Natural killer cell (primary cell): ENCODE measurements around the gene STYXL1. TPM values are rescaled to one million over a fixed set of nuclear protein-coding genes. Genes with fewer than 3 reads are reported as not detected.

Experiments used
- ATAC-seq, 3 donors: fragments of 150-1000 bp in 2 of 3; fragments of 200-7000 bp in 1 of 3; cut with Tn5 transposase; 1 replicate in 1 of 3; 2 replicates in 2 of 3; pipeline ENCODE4 v1.10.0; 2021; ENCODE audit warnings: mild to moderate bottlenecking in 2 of 3, moderate library complexity in 2 of 3
- DNase-seq, 2 donors: peaks; one replicate each; pipeline versions ENCODE4 v3.0.0 to v3.0.0-alpha.2; 2013 to 2021; ENCODE audit warnings: mixed read lengths in 1 of 2
- H3K27ac ChIP-seq: one replicate; pipeline ENCODE4 v1.5.1; 2013; ENCODE audit warnings: mild to moderate bottlenecking, low read length
- H3K27me3 ChIP-seq: one replicate; pipeline ENCODE4 v1.6.1; 2013; ENCODE audit warnings: low read length; ENCODE audit not compliant: control insufficient read depth, insufficient read depth
- H3K36me3 ChIP-seq: one replicate; pipeline ENCODE4 v1.6.1; 2013; ENCODE audit warnings: low read length; ENCODE audit not compliant: control insufficient read depth, insufficient read depth
- H3K4me1 ChIP-seq: one replicate; pipeline ENCODE4 v1.6.1; 2013; ENCODE audit warnings: low read length; ENCODE audit not compliant: control insufficient read depth, insufficient read depth
- H3K4me3 ChIP-seq: one replicate; pipeline ENCODE4 v1.5.1; 2013; ENCODE audit warnings: low read length
- H3K9me3 ChIP-seq: one replicate; pipeline ENCODE4 v1.6.1; 2013; ENCODE audit warnings: low read length; ENCODE audit not compliant: control insufficient read depth, insufficient read depth
- H3K27ac Mint-ChIP-seq, 2 donors: one replicate each; pipeline ENCODE4 v1.8.0; 2022; ENCODE audit warnings: mild to moderate bottlenecking in 2 of 2, mixed read lengths in 2 of 2, moderate library complexity in 1 of 2
- H3K27me3 Mint-ChIP-seq, 2 donors: one replicate each; pipeline ENCODE4 v1.8.0; 2022; ENCODE audit warnings: low read depth in 2 of 2, mixed read lengths in 2 of 2
- H3K36me3 Mint-ChIP-seq: one replicate; pipeline ENCODE4 v1.8.0; 2022; ENCODE audit warnings: mixed read lengths
- H3K4me1 Mint-ChIP-seq, 2 donors: one replicate each; pipeline ENCODE4 v1.8.0; 2022; ENCODE audit warnings: mixed read lengths in 2 of 2
- H3K4me3 Mint-ChIP-seq: one replicate; pipeline ENCODE4 v1.8.0; 2022; ENCODE audit warnings: mild to moderate bottlenecking, moderate library complexity, mixed read lengths
- H3K9me3 Mint-ChIP-seq, 2 donors: one replicate each; pipeline ENCODE4 v1.8.0; 2022; ENCODE audit warnings: mixed read lengths in 2 of 2
- CTCF ChIP-seq: fragments of 200-600 bp; IDR thresholded peaks from one replicate; pipeline ENCODE4 v1.8.0; 2022; ENCODE audit warnings: antibody characterized with exemption
- WGBS: methylation state at CpG from one replicate; pipeline ENCODE4 v1.1.7; 2013; ENCODE audit warnings: missing lambda C conversion rate; ENCODE audit not compliant: insufficient coverage; 5-methylcytosine and 5-hydroxymethylcytosine counted together
- intact Hi-C: fragments of 100-400 bp; cut with micrococcal nuclease; formaldehyde crosslinking; loops from one replicate; pipeline ENCODE4 v1.14.2; 2022
- total RNA-seq, 4 donors: library from RNA; stranded (reverse); fragments of 120-200 nt in 1 of 4; gene quantifications; one replicate each; pipeline versions ENCODE4 v1.2.3 to v1.2.4, GENCODE V29; 2013 to 2022

STYXL1 gene
- total RNA-seq, 3 donors from 2014 or later (not counting 1 experiment from before 2014, with no cell fraction given), result 15.1 to 33.2 (median 18.8) TPM

- no peaks in the 10 kb centered on the region for H3K36me3 Mint-ChIP-seq
- Histone ChIP-seq H3K27ac (no peak overlapping the region), H3K36me3 (peaks cover 51% of the 10 kb centered on the region), H3K27me3 (no peaks in the 10 kb centered on the region), H3K9me3 (no peaks in the 10 kb centered on the region), H3K4me3 (no peak overlapping the region), H3K4me1 (no peaks in the 10 kb centered on the region)
- DNase-seq, result no peak
- no peaks in the 10 kb centered on the region for H3K27me3 Mint-ChIP-seq
- no peak for TF ChIP-seq CTCF
- H3K4me3 Mint-ChIP-seq, result no peak overlapping the region
- H3K27ac Mint-ChIP-seq, result no peak overlapping the region
- WGBS, result 94% methylated on average over 22 of the region's 22 CpGs
- ATAC-seq, result no peak
- intact Hi-C loops, result no loop called here
- H3K9me3 Mint-ChIP-seq, result no peaks in the 10 kb centered on the region
- no peaks in the 10 kb centered on the region for H3K4me1 Mint-ChIP-seq
Observed at GRCh38 chr7:75982306-75983064, 65.3 kb downstream of the STYXL1 start.

DNA sequence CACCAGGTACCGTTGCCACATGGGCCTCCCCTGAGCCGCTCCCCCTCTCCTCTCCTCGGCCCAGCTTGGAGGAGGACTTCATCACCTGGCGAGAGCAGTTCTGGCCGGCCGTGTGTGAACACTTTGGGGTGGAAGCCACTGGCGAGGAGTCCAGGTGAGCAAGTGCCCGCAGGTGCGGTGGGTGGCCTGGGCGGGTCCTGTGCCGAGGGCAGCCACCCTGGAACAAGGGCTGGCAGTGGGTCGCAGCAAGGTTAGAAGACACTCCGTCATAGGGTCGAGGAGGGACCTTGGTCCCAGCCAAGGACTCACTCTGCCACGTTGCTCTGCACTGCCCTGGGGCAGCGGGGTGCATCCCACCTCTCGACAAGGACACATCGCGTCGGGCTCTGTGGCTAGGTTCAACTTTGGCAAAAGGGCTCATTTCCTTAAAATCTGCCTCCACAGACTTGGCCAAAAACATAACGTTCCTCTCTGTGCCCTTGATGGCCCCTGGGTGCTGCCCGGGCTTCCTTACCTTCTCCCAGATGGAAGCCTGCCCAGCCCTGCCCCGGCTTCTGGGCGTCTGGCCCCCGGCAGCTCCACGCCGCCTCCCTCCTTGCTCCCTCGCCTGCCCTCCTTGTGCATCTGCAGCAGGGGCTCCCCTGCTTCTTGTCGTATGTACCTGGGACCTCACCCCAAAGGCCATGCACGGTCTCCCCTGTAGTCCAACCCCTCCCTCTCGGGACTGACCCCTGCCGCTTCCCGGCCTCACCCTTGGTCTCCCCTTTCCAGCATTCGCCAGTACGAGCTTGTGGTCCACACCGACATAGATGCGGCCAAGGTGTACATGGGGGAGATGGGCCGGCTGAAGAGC, 66.1 kb downstream of the STYXL1 start:
- no peak overlapping the region for H3K27ac Mint-ChIP-seq
- no peak for ATAC-seq
- intact Hi-C loops, result no loop called here
- Histone ChIP-seq H3K27ac (no peak overlapping the region), H3K9me3 (no peaks in the 10 kb centered on the region), H3K4me1 (no peaks in the 10 kb centered on the region), H3K36me3 (peaks cover 44% of the 10 kb centered on the region), H3K27me3 (no peaks in the 10 kb centered on the region), H3K4me3 (no peak overlapping the region)
- DNase-seq, result no peak
- no peaks in the 10 kb centered on the region for H3K27me3 Mint-ChIP-seq
- H3K4me1 Mint-ChIP-seq, result no peaks in the 10 kb centered on the region
- no peak overlapping the region for H3K4me3 Mint-ChIP-seq
- no peak for TF ChIP-seq CTCF
- no peaks in the 10 kb centered on the region for H3K36me3 Mint-ChIP-seq
- 90% methylated on average over 38 of the region's 38 CpGs for WGBS
- no peaks in the 10 kb centered on the region for H3K9me3 Mint-ChIP-seq

DNA sequence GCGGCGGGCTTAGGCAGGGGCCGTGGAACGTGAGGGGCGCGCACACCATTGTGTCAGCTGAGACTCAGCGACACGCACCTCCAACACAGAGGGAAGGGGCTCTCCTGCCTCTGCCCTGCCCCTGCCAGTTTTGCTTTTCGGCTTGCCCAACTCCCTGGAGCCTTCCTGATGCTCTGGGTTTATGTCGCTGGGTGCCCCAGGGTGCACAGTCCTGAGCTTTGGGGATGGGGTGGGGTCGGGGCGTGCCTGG, 66.7 kb downstream of the STYXL1 start:
- intact Hi-C loops, result no loop called here
- no peak overlapping the region for H3K4me3 ChIP-seq
- Mint-ChIP-seq H3K4me3 (no peak overlapping the region), H3K4me1 (no peaks in the 10 kb centered on the region), H3K36me3 (no peaks in the 10 kb centered on the region), H3K27me3 (no peaks in the 10 kb centered on the region), H3K27ac (no peak overlapping the region), H3K9me3 (no peaks in the 10 kb centered on the region)
- WGBS, result 87% methylated on average over 12 of the region's 12 CpGs
- no peak overlapping the region for H3K27ac ChIP-seq
- no peaks in the 10 kb centered on the region for H3K4me1 ChIP-seq
- no peak for DNase-seq
- no peak for ATAC-seq
- H3K9me3 ChIP-seq, result no peaks in the 10 kb centered on the region
- no peak for TF ChIP-seq CTCF
- no peaks in the 10 kb centered on the region for H3K27me3 ChIP-seq
- H3K36me3 ChIP-seq, result peaks cover 39% of the 10 kb centered on the region
